HCT116 (cell line): ENCODE data around the gene SLC25A4. TPM values are rescaled to one million over a fixed set of nuclear protein-coding genes. Genes with fewer than 3 reads are reported as not detected.

Experiments
- ATAC-seq: fragments of 200-7000 bp; cut with Tn5 transposase; 2 replicates; pipeline ENCODE4 v1.9.1; 2020; ENCODE audit warnings: mild to moderate bottlenecking, moderate library complexity
- BruUV-seq: library from RNA; stranded (reverse); fragments of 400-500 nt; replicated peaks from 2 replicates; lab custom pipeline; 2021; lab: Mats Ljungman, UMichigan
- CTCF ChIA-PET: fragments of 300-600 bp; sonication (Branson Sonifier 250); formaldehyde crosslinking; loops from one replicate; lab custom pipeline; 2021; ENCODE audit warnings: antibody characterized with exemption; lab: Charles Lee
- POLR2A ChIA-PET: fragments of 300-600, 350-600 bp; sonication (Branson Sonifier 250); formaldehyde crosslinking; loops from one replicate; lab custom pipeline; 2021; ENCODE audit warnings: antibody characterized with exemption; lab: Charles Lee
- RAD21 ChIA-PET, 2 experiments: fragments of 300-600 bp; sonication (Branson Sonifier 250); formaldehyde crosslinking; loops; one replicate each; lab custom pipeline; 2023; ENCODE audit warnings: low total read pairs in 2 of 2; ENCODE audit not compliant: uncharacterized antibody in 2 of 2, unreplicated experiment in 2 of 2, low non-redundant PET in 1 of 2; lab: Charles Lee
- DNase-seq: peaks from one replicate; pipeline ENCODE4 v3.0.0-alpha.2; 2010; ENCODE audit warnings: low read depth, low spot score
- H2AFZ ChIP-seq: fragments of 200-600 bp; shearing (Covaris generic), sonication (generic); 2 replicates; pipeline ENCODE4 v1.6.1; 2017; ENCODE audit warnings: low read depth, mixed run types, mixed read lengths, antibody characterized with exemption, low read length; ENCODE audit not compliant: poor library complexity, severe bottlenecking
- H3K27ac ChIP-seq: 2 replicates; pipeline ENCODE4 v1.5.1; 2012; ENCODE audit warnings: low read depth, low read length
- H3K27me3 ChIP-seq: fragments of 200-600 bp; sonication (generic); 2 replicates; pipeline ENCODE4 v1.6.1; 2016; ENCODE audit warnings: mixed run types, low read length, mixed read lengths; ENCODE audit not compliant: insufficient read depth
- H3K36me3 ChIP-seq, 2 experiments: fragments of 200-500 bp in 1 of 2; fragments of 200-600 bp in 1 of 2; sonication (Bioruptor generic) in 1 of 2; sonication (generic) in 1 of 2; 2 replicates each; pipeline versions ENCODE4 v1.5.1 to v1.6.1; 2014 to 2016; ENCODE audit warnings: low read length in 2 of 2, inconsistent platforms in 1 of 2, mixed read lengths in 1 of 2, mixed run types in 1 of 2; ENCODE audit not compliant: insufficient read depth in 2 of 2, control insufficient read depth in 1 of 2
- H3K4me1 ChIP-seq, 2 experiments: fragments of 200-600 bp in 1 of 2; sonication (generic) in 1 of 2; 2 replicates each; pipeline versions ENCODE4 v1.5.1 to v1.6.1; 2012 to 2017; ENCODE audit warnings: low read length in 2 of 2, inconsistent platforms in 1 of 2, mild to moderate bottlenecking in 1 of 2, mixed read lengths in 1 of 2, mixed run types in 1 of 2, moderate library complexity in 1 of 2; ENCODE audit not compliant: insufficient read depth in 2 of 2, control insufficient read depth in 1 of 2
- H3K4me2 ChIP-seq: fragments of 200-600 bp; sonication (generic); 2 replicates; pipeline ENCODE4 v1.6.1; 2017; ENCODE audit warnings: mixed run types, low read length, mixed read lengths
- H3K4me3 ChIP-seq, 2 experiments: fragments of 200-600 bp in 1 of 2; sonication (generic) in 1 of 2; replicated peaks in 1 of 2; 2 replicates each; pipeline ENCODE4 v1.5.1; 2011 to 2016; ENCODE audit warnings: low read length in 2 of 2, control low read depth in 1 of 2, low read depth in 1 of 2, mild to moderate bottlenecking in 1 of 2, mixed read lengths in 1 of 2, mixed run types in 1 of 2
- H3K79me2 ChIP-seq: fragments of 200-600 bp; sonication (generic); 2 replicates; pipeline ENCODE4 v1.6.1; 2017; ENCODE audit warnings: mild to moderate bottlenecking, mixed run types, low read length, moderate library complexity, mixed read lengths; ENCODE audit not compliant: insufficient read depth
- H3K9ac ChIP-seq: fragments of 200-600 bp; sonication (generic); 2 replicates; pipeline ENCODE4 v1.6.1; 2016; ENCODE audit warnings: low read length, mixed read lengths
- H3K9me2 ChIP-seq: fragments of 200-600 bp; sonication (generic), shearing (Covaris generic); 2 replicates; pipeline ENCODE4 v1.6.1; 2017; ENCODE audit warnings: mixed run types, mild to moderate bottlenecking, moderate library complexity; ENCODE audit not compliant: insufficient read depth
- H3K9me3 ChIP-seq, 2 experiments: fragments of 200-500 bp in 1 of 2; fragments of 200-600 bp in 1 of 2; sonication (Bioruptor generic) in 1 of 2; sonication (generic) in 1 of 2; 2 replicates each; pipeline ENCODE4 v1.6.1; 2014 to 2017; ENCODE audit warnings: low read length in 2 of 2, mixed read lengths in 2 of 2, inconsistent platforms in 1 of 2, low read depth in 1 of 2, mild to moderate bottlenecking in 1 of 2, mixed run types in 1 of 2, moderate library complexity in 1 of 2; ENCODE audit not compliant: control insufficient read depth in 1 of 2, insufficient read depth in 1 of 2
- H4K20me1 ChIP-seq: fragments of 200-600 bp; sonication (generic), shearing (Covaris generic); 2 replicates; pipeline ENCODE4 v1.6.1; 2017; ENCODE audit warnings: mixed run types, mild to moderate bottlenecking, moderate library complexity; ENCODE audit not compliant: insufficient read depth
- ATF3 ChIP-seq: IDR thresholded peaks from 2 replicates; pipeline ENCODE4 v1.6.1; 2012
- CBX3 ChIP-seq: IDR thresholded peaks from 2 replicates; pipeline ENCODE4 v1.6.1; 2012; ENCODE audit warnings: low read depth
- CEBPB ChIP-seq: IDR thresholded peaks from 2 replicates; pipeline ENCODE4 v1.6.1; 2012; ENCODE audit warnings: low read depth
- CTCF ChIP-seq, 3 experiments: fragments of 200-600 bp in 1 of 3; sonication (generic) in 1 of 3; IDR thresholded peaks in 2 of 3; conservative IDR thresholded peaks in 1 of 3; 2 replicates each; pipeline ENCODE4 v1.5.1; 2012 to 2017; ENCODE audit warnings: low read depth in 2 of 3, low read length in 2 of 3, antibody characterized with exemption in 1 of 3, borderline replicate concordance in 1 of 3, control low read depth in 1 of 3, mild to moderate bottlenecking in 1 of 3, mixed read lengths in 1 of 3, mixed run types in 1 of 3, moderate library complexity in 1 of 3; ENCODE audit not compliant: insufficient read depth in 1 of 3
- EGR1 ChIP-seq: IDR thresholded peaks from 2 replicates; pipeline ENCODE4 v1.6.1; 2012; ENCODE audit warnings: low read depth
- EZH2 ChIP-seq: fragments of 200-600 bp; sonication (generic); IDR thresholded peaks from 2 replicates; pipeline ENCODE4 v1.6.1; 2017; ENCODE audit warnings: antibody characterized with exemption, mixed run types
- EZH2phosphoT487 ChIP-seq: fragments of 200-600 bp; IDR thresholded peaks from 2 replicates; pipeline ENCODE4 v1.6.1; 2018; ENCODE audit warnings: antibody characterized with exemption, borderline replicate concordance
- FOSL1 ChIP-seq: IDR thresholded peaks from 2 replicates; pipeline ENCODE4 v1.6.1; 2012; ENCODE audit warnings: low read depth
- JUND ChIP-seq: IDR thresholded peaks from 2 replicates; pipeline ENCODE4 v1.6.1; 2012
- POLR2A ChIP-seq: IDR thresholded peaks from 2 replicates; pipeline ENCODE4 v1.7.0; 2011; ENCODE audit warnings: borderline replicate concordance; ENCODE audit not compliant: insufficient read depth, insufficient read length; ENCODE audit errors: extremely low read depth
- POLR2AphosphoS5 ChIP-seq: IDR thresholded peaks from 2 replicates; pipeline ENCODE4 v1.6.1; 2011; ENCODE audit warnings: mild to moderate bottlenecking, low read depth, low read length, moderate library complexity
- RAD21 ChIP-seq: IDR thresholded peaks from 2 replicates; pipeline ENCODE4 v1.6.1; 2012; ENCODE audit warnings: low read depth, mild to moderate bottlenecking
- REST ChIP-seq: IDR thresholded peaks from 2 replicates; pipeline ENCODE4 v1.6.1; 2012; ENCODE audit warnings: low read depth
- SP1 ChIP-seq: IDR thresholded peaks from 2 replicates; pipeline ENCODE4 v1.6.1; 2012; ENCODE audit warnings: low read depth
- SRF ChIP-seq: IDR thresholded peaks from 2 replicates; pipeline ENCODE4 v1.6.1; 2012; ENCODE audit warnings: low read depth
- TCF7L2 ChIP-seq: IDR thresholded peaks from 2 replicates; pipeline ENCODE4 v1.7.0; 2011; ENCODE audit warnings: borderline replicate concordance, inconsistent platforms; ENCODE audit not compliant: insufficient read depth, insufficient read length; ENCODE audit errors: extremely low read depth
- YY1 ChIP-seq: IDR thresholded peaks from 2 replicates; pipeline ENCODE4 v1.6.1; 2011; ENCODE audit warnings: low read length, low read depth, moderate library complexity, mild to moderate bottlenecking; ENCODE audit not compliant: insufficient replicate concordance; ENCODE audit errors: extremely low read depth
- ZFX ChIP-seq: fragments of 450-650 bp; IDR thresholded peaks from 2 replicates; pipeline ENCODE4 v1.6.1; 2017
- ZNF274 ChIP-seq: fragments of 200-500 bp; sonication (Bioruptor generic); IDR thresholded peaks from 2 replicates; pipeline ENCODE4 v1.6.1; 2014; ENCODE audit warnings: mild to moderate bottlenecking, low read depth, low read length, inconsistent platforms
- intact Hi-C: fragments of 100-400 bp; cut with micrococcal nuclease; formaldehyde crosslinking; loops from 2 replicates; pipeline ENCODE4 v1.10.0; 2022
- total RNA-seq: library from RNA; stranded (reverse); gene quantifications from one replicate; pipeline ENCODE4 v1.2.1, GENCODE V29; 2021; ENCODE audit not compliant: unreplicated experiment
- TF ChIP-seq, protein P1 (sequence below): IDR thresholded peaks from 2 replicates; pipeline ENCODE4 v1.6.1; 2011; ENCODE audit warnings: mild to moderate bottlenecking, low read length, moderate library complexity; ENCODE audit not compliant: insufficient replicate concordance; ENCODE audit errors: extremely low read depth

Gene SLC25A4
- total RNA-seq, 1 experiment from 2014 or later = 27.9 TPM

DNA sequence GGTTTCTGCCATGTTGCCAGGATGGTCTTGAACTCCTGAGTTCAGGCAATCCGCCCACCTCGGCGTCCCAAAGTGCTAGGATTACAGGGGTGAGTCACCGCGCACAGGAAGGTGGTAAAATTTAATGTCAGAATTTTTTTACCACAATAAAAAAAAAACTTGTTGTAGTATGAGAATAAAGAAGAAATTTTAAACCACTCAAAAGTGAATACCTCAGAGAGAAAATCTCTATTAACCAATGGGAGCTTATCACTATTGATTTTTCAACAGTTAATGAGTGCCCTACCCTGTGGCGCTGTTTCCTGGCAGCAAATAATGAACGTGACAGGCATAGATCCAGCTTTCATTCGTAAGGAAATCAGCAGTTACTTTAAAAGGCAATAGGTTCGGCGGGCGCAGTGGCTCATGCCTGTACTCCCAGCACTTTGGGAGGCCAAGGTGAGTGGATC, 32.7 kb upstream of the SLC25A4 start:
- Histone ChIP-seq H3K27me3 (no peaks in the 10 kb centered on the region), H3K4me1 (peaks cover 34 to 62% of the 10 kb centered on the region in 2 experiments), H3K27ac (peak overlapping the region; percentile 67), H3K36me3 (no peaks in the 10 kb centered on the region), H3K9me2 (no peaks in the 10 kb centered on the region), H3K9ac (0 out of 2 replicates have a peak overlapping the region, but pooled peaks have one; percentile 19), H3K4me2 (peak overlapping the region; percentile 61), H4K20me1 (no peaks in the 10 kb centered on the region), H3K9me3 (0 out of 4 replicates have a peak, but pooled peaks cover 0 to 4% of the 10 kb centered on the region in 2 experiments), H2AFZ (peak overlapping the region; percentile 74), H3K79me2 (no peaks in the 10 kb centered on the region), H3K4me3 (peak overlapping the region in 1 of 2 experiments; percentile 36; a peak in 2 of 4 replicates)
- BruUV-seq = no TSS peak
- RAD21 ChIA-PET = no interaction called here
- CTCF ChIA-PET = interaction anchor here (0.9 to 1.1 kb wide), 2 partner anchors 15 to 70 kb away, joined by 4 read pairs; no protein-coding TSS in a partner anchor
- POLR2A ChIA-PET = interaction anchor here (0.8 kb wide), 1 partner anchor 24 kb away, joined by 3 read pairs; no protein-coding TSS in a partner anchor
- ATAC-seq (peak; percentile 37), DNase-seq (peak; percentile 70)
- intact Hi-C loops = loop anchor here (10.0 kb wide), 1 partner anchor 194 kb away; no protein-coding TSS in a partner anchor
- peak in 1 of 3 experiments; percentile 12; a peak in 1 of 6 replicates for TF ChIP-seq CTCF (IDR thresholded peaks at IDR 0.05 in 2 of 3, conservative IDR thresholded peaks at IDR 0.05 in 1 of 3; ENCODE audit: borderline replicate concordance in 1 of 3, insufficient read depth in 1 of 3, low read depth in 2 of 3, low read length in 2 of 3)
- no peak for TF ChIP-seq YY1
- TF ChIP-seq SRF = peak; percentile 88
- TF ChIP-seq POLR2A = no peak
- TF ChIP-seq ATF3 = no peak
- TF ChIP-seq POLR2AphosphoS5 = no peak
- no peak for TF ChIP-seq ZFX
- TF ChIP-seq ZNF274 = no peak
- no peak for TF ChIP-seq REST
- no peak for TF ChIP-seq EZH2
- TF ChIP-seq CEBPB = no peak
- TF ChIP-seq CBX3 = peak; percentile 84
- TF ChIP-seq, protein P1, sequence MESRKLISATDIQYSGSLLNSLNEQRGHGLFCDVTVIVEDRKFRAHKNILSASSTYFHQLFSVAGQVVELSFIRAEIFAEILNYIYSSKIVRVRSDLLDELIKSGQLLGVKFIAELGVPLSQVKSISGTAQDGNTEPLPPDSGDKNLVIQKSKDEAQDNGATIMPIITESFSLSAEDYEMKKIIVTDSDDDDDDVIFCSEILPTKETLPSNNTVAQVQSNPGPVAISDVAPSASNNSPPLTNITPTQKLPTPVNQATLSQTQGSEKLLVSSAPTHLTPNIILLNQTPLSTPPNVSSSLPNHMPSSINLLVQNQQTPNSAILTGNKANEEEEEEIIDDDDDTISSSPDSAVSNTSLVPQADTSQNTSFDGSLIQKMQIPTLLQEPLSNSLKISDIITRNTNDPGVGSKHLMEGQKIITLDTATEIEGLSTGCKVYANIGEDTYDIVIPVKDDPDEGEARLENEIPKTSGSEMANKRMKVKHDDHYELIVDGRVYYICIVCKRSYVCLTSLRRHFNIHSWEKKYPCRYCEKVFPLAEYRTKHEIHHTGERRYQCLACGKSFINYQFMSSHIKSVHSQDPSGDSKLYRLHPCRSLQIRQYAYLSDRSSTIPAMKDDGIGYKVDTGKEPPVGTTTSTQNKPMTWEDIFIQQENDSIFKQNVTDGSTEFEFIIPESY = no peak
- peak; percentile 32 for TF ChIP-seq SP1
- TF ChIP-seq JUND = peak; percentile 58
- TF ChIP-seq RAD21 = no peak
- TF ChIP-seq EGR1 = peak; percentile 78
- no peak for TF ChIP-seq EZH2phosphoT487
- no peak for TF ChIP-seq TCF7L2
- peak; percentile 63; the same call in 1 of the 2 replicates for TF ChIP-seq FOSL1
